Adrenal gland (tissue), 5 donors: Measurements from ENCODE around the gene RABL3.

ENCODE experiments used
- CTCF ChIP-seq, 6 experiments: fragments of 450-650 bp in 4 of 6; fragments of 200-600 bp in 2 of 6; sonication (generic) in 1 of 6; IDR thresholded peaks; 1 replicate in 5 of 6; 2 replicates in 1 of 6; pipeline versions ENCODE4 v1.5.1 to v1.8.0; 2016 to 2021; ENCODE audit warnings: antibody characterized with exemption in 6 of 6, mild to moderate bottlenecking in 2 of 6, moderate library complexity in 1 of 6
- POLR2A ChIP-seq, 2 donors: fragments of 450-650 bp; IDR thresholded peaks; one replicate each; pipeline ENCODE4 v1.6.1; 2017; ENCODE audit warnings: antibody characterized with exemption in 2 of 2, mild to moderate bottlenecking in 2 of 2, moderate library complexity in 1 of 2
- donor health status: DM: no; HTN: no; CAD: no.

GRCh38 chr3:120688121-120688520, 54.2 kb downstream of the RABL3 start:
- TF ChIP-seq CTCF (IDR thresholded peaks at IDR 0.05) (no peak), POLR2A (IDR thresholded peaks at IDR 0.05) (no peak)
